GM23338 (cell line): ENCODE data around the gene ZNF674. TPM values are rescaled to one million over a fixed set of nuclear protein-coding genes. Genes with fewer than 3 reads are reported as not detected.

Source experiments
- ATAC-seq: fragments of 200-7000 bp; cut with Tn5 transposase; 3 replicates; pipeline ENCODE4 v1.9.1; 2020
- DNase-seq: peaks from one replicate; pipeline ENCODE4 v3.0.0-alpha.2; 2015; ENCODE audit warnings: low spot score
- H2AFZ ChIP-seq: fragments of 200-600 bp; sonication (generic); 2 replicates; pipeline ENCODE4 v1.8.0; 2016; ENCODE audit warnings: antibody characterized with exemption, mild to moderate bottlenecking, moderate library complexity
- H3F3A ChIP-seq: fragments of 200-600 bp; sonication (generic); replicated peaks from 2 replicates; pipeline ENCODE4 v1.8.0; 2017; ENCODE audit warnings: antibody characterized with exemption, mixed run types, low read depth
- H3K27ac ChIP-seq: fragments of 200-600 bp; sonication (generic); 2 replicates; pipeline ENCODE4 v1.6.1; 2016; ENCODE audit warnings: low read depth
- H3K27me3 ChIP-seq: fragments of 200-600 bp; sonication (generic); 2 replicates; pipeline ENCODE4 v1.8.0; 2016; ENCODE audit warnings: mild to moderate bottlenecking, mixed run types, moderate library complexity; ENCODE audit not compliant: insufficient read depth
- H3K36me3 ChIP-seq: fragments of 200-600 bp; sonication (generic); 2 replicates; pipeline ENCODE4 v1.8.0; 2016; ENCODE audit warnings: mild to moderate bottlenecking; ENCODE audit not compliant: insufficient read depth
- H3K4me1 ChIP-seq: fragments of 200-600 bp; sonication (generic); 2 replicates; pipeline ENCODE4 v1.8.0; 2016; ENCODE audit warnings: mild to moderate bottlenecking, moderate library complexity; ENCODE audit not compliant: insufficient read depth
- H3K4me2 ChIP-seq: fragments of 200-600 bp; sonication (generic); 2 replicates; pipeline ENCODE4 v1.7.1; 2017; ENCODE audit warnings: mixed run types
- H3K4me3 ChIP-seq: fragments of 200-600 bp; sonication (generic); 2 replicates; pipeline ENCODE4 v1.6.1; 2016; ENCODE audit warnings: mixed run types
- H3K79me2 ChIP-seq: fragments of 200-600 bp; sonication (generic); replicated peaks from 2 replicates; pipeline ENCODE4 v1.8.0; 2017; ENCODE audit warnings: mild to moderate bottlenecking; ENCODE audit not compliant: insufficient read depth
- H3K9me2 ChIP-seq: fragments of 200-600 bp; sonication (generic); 2 replicates; pipeline ENCODE4 v1.8.0; 2017; ENCODE audit not compliant: insufficient read depth
- H4K20me1 ChIP-seq: fragments of 200-600 bp; sonication (generic); replicated peaks from 2 replicates; pipeline ENCODE4 v1.8.0; 2017; ENCODE audit warnings: mild to moderate bottlenecking; ENCODE audit not compliant: insufficient read depth
- H3K27ac Mint-ChIP-seq: 2 replicates; pipeline ENCODE4 v1.8.0; 2020; ENCODE audit warnings: inconsistent platforms, mild to moderate bottlenecking, moderate library complexity, mixed read lengths
- H3K27me3 Mint-ChIP-seq: 3 replicates; pipeline ENCODE4 v1.8.0; 2022; ENCODE audit warnings: low read depth, mild to moderate bottlenecking, moderate library complexity, mixed read lengths, inconsistent platforms; ENCODE audit not compliant: insufficient read depth, poor library complexity
- H3K36me3 Mint-ChIP-seq: 3 replicates; pipeline ENCODE4 v1.8.0; 2021; ENCODE audit warnings: low read depth, mild to moderate bottlenecking, inconsistent platforms, moderate library complexity, mixed read lengths
- H3K4me1 Mint-ChIP-seq: 3 replicates; pipeline ENCODE4 v1.8.0; 2020; ENCODE audit warnings: mild to moderate bottlenecking, inconsistent platforms, mixed read lengths
- H3K4me3 Mint-ChIP-seq: 3 replicates; pipeline ENCODE4 v1.8.0; 2021; ENCODE audit warnings: moderate library complexity, mild to moderate bottlenecking, inconsistent platforms, mixed read lengths
- H3K9me3 Mint-ChIP-seq: 3 replicates; pipeline ENCODE4 v1.8.0; 2020; ENCODE audit warnings: moderate library complexity, mild to moderate bottlenecking, inconsistent platforms, mixed read lengths
- CREB1 ChIP-seq: fragments of 250-450 bp; sonication (Bioruptor Pico); IDR thresholded peaks from 2 replicates; pipeline ENCODE4 v1.5.0; 2020; ENCODE audit warnings: low read depth, mild to moderate bottlenecking, moderate library complexity
- EZH2 ChIP-seq: fragments of 200-600 bp; sonication (generic); IDR thresholded peaks from one replicate; pipeline ENCODE4 v1.8.0; 2017; ENCODE audit warnings: antibody characterized with exemption, mild to moderate bottlenecking, low read depth; ENCODE audit not compliant: unreplicated experiment
- EZH2phosphoT487 ChIP-seq: fragments of 200-600 bp; sonication (generic); IDR thresholded peaks from one replicate; pipeline ENCODE4 v1.8.1; 2018; ENCODE audit warnings: antibody characterized with exemption; ENCODE audit not compliant: unreplicated experiment
- JUNB ChIP-seq: IDR thresholded peaks from one replicate; pipeline ENCODE4 v1.6.1; 2016; ENCODE audit warnings: antibody characterized with exemption; ENCODE audit not compliant: unreplicated experiment
- NANOG ChIP-seq: IDR thresholded peaks from 2 replicates; pipeline ENCODE4 v1.6.1; 2016; ENCODE audit warnings: antibody characterized with exemption, borderline replicate concordance
- POLR2AphosphoS5 ChIP-seq: IDR thresholded peaks from 2 replicates; pipeline ENCODE4 v1.6.1; 2016; ENCODE audit warnings: antibody characterized with exemption, low read depth
- STAT1 ChIP-seq: IDR thresholded peaks from one replicate; pipeline ENCODE4 v1.6.1; 2016; ENCODE audit warnings: antibody characterized with exemption; ENCODE audit not compliant: unreplicated experiment
- ZNF114 ChIP-seq: fragments of 250-450 bp; sonication (Bioruptor Pico); IDR thresholded peaks from 2 replicates; pipeline ENCODE4 v1.5.0; 2020; ENCODE audit warnings: mild to moderate bottlenecking, moderate library complexity
- ZNF331 ChIP-seq: fragments of 250-450 bp; sonication (Bioruptor Pico); IDR thresholded peaks from 2 replicates; pipeline ENCODE4 v1.5.0; 2020; ENCODE audit warnings: low read depth, mild to moderate bottlenecking, moderate library complexity
- ZNF462 ChIP-seq: fragments of 250-450 bp; sonication (Bioruptor Pico); IDR thresholded peaks from 2 replicates; pipeline ENCODE4 v1.5.0; 2020; ENCODE audit warnings: mild to moderate bottlenecking, moderate library complexity
- polyA plus RNA-seq: library from polyadenylated mRNA; unstranded; fragments of >200 nt; fragmentation: Nextera tagmentation; extraction: Ambion mirVana; gene quantifications from 2 replicates; pipeline ENCODE4 v1.2.1, GENCODE V29; 2016
- total RNA-seq: library from RNA; depleted of rRNA; stranded (reverse); fragments of >200 nt; shearing (Covaris generic); gene quantifications from 2 replicates; pipeline ENCODE4 v1.2.3, GENCODE V29; 2014
- TF ChIP-seq, protein P1 (sequence below): IDR thresholded peaks from one replicate; pipeline ENCODE4 v1.6.1; 2018; ENCODE audit warnings: antibody characterized with exemption; ENCODE audit not compliant: unreplicated experiment
- TF ChIP-seq, protein P2 (sequence below): IDR thresholded peaks from 2 replicates; pipeline ENCODE4 v1.6.1; 2016; ENCODE audit warnings: antibody characterized with exemption
- TF ChIP-seq, protein P3 (sequence below), 2 experiments: fragments of 200-600 bp in 1 of 2; sonication (generic) in 1 of 2; conservative IDR thresholded peaks; 2 replicates each; pipeline versions ENCODE4 v1.5.1 to v1.6.1; 2016 to 2017; ENCODE audit warnings: antibody characterized with exemption in 2 of 2, low read depth in 2 of 2, mild to moderate bottlenecking in 2 of 2, moderate library complexity in 1 of 2

The ZNF674 gene
- total and polyA plus RNA-seq, 2 experiments from 2014 or later = 3.0 to 5.5 TPM

DNA sequence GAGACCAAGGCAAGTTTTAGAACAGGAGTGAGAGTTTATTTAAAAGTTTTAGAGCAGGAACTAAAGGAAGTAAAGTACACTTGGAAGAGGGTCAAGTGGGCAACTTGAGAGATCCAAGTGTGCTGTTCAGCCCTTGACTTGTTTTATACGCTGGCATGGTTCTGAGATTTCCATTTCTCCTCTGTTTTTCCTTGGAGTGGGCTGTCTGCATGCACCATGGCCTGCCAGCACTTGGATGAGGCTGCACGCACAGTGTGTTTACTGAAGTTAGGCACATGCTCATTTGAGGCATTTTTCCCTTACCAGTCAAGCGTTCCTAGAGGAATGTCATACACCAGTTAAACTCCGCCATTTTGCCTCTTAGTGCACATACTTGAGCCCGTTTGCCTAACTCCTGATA is 8.7 kb upstream of the ZNF674 start:
- Mint-ChIP-seq H3K4me3 (no peak overlapping the region), H3K36me3 (peaks cover 29% of the 10 kb centered on the region), H3K9me3 (peaks cover 8% of the 10 kb centered on the region), H3K27ac (no peak overlapping the region), H3K27me3 (peaks cover 1% of the 10 kb centered on the region), H3K4me1 (peaks cover 11% of the 10 kb centered on the region)
- ATAC-seq (no peak), DNase-seq (no peak)
- H4K20me1 ChIP-seq = no peaks in the 10 kb centered on the region
- no peak overlapping the region for H2AFZ ChIP-seq
- no peak overlapping the region for H3K4me3 ChIP-seq
- peaks cover 3% of the 10 kb centered on the region; the same call in 1 of the 2 replicates for H3K79me2 ChIP-seq
- H3K9me2 ChIP-seq = no peaks in the 10 kb centered on the region
- 0 out of 2 replicates have a peak, but pooled peaks cover 1% of the 10 kb centered on the region for H3K36me3 ChIP-seq
- H3K4me1 ChIP-seq = peaks cover 5% of the 10 kb centered on the region; the same call in 1 of the 2 replicates
- TF ChIP-seq EZH2phosphoT487 (no peak), JUNB (no peak), POLR2AphosphoS5 (no peak), ZNF114 (CRISPR knock-in tag) (no peak), ZNF331 (CRISPR knock-in tag) (no peak), ZNF462 (CRISPR knock-in tag) (no peak), CREB1 (CRISPR knock-in tag) (no peak), STAT1 (no peak), NANOG (no peak), EZH2 (no peak)
- TF ChIP-seq, protein P1, sequence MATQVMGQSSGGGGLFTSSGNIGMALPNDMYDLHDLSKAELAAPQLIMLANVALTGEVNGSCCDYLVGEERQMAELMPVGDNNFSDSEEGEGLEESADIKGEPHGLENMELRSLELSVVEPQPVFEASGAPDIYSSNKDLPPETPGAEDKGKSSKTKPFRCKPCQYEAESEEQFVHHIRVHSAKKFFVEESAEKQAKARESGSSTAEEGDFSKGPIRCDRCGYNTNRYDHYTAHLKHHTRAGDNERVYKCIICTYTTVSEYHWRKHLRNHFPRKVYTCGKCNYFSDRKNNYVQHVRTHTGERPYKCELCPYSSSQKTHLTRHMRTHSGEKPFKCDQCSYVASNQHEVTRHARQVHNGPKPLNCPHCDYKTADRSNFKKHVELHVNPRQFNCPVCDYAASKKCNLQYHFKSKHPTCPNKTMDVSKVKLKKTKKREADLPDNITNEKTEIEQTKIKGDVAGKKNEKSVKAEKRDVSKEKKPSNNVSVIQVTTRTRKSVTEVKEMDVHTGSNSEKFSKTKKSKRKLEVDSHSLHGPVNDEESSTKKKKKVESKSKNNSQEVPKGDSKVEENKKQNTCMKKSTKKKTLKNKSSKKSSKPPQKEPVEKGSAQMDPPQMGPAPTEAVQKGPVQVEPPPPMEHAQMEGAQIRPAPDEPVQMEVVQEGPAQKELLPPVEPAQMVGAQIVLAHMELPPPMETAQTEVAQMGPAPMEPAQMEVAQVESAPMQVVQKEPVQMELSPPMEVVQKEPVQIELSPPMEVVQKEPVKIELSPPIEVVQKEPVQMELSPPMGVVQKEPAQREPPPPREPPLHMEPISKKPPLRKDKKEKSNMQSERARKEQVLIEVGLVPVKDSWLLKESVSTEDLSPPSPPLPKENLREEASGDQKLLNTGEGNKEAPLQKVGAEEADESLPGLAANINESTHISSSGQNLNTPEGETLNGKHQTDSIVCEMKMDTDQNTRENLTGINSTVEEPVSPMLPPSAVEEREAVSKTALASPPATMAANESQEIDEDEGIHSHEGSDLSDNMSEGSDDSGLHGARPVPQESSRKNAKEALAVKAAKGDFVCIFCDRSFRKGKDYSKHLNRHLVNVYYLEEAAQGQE = no peak
- TF ChIP-seq, protein P2, sequence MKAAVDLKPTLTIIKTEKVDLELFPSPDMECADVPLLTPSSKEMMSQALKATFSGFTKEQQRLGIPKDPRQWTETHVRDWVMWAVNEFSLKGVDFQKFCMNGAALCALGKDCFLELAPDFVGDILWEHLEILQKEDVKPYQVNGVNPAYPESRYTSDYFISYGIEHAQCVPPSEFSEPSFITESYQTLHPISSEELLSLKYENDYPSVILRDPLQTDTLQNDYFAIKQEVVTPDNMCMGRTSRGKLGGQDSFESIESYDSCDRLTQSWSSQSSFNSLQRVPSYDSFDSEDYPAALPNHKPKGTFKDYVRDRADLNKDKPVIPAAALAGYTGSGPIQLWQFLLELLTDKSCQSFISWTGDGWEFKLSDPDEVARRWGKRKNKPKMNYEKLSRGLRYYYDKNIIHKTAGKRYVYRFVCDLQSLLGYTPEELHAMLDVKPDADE = no peak
- TF ChIP-seq, protein P3, sequence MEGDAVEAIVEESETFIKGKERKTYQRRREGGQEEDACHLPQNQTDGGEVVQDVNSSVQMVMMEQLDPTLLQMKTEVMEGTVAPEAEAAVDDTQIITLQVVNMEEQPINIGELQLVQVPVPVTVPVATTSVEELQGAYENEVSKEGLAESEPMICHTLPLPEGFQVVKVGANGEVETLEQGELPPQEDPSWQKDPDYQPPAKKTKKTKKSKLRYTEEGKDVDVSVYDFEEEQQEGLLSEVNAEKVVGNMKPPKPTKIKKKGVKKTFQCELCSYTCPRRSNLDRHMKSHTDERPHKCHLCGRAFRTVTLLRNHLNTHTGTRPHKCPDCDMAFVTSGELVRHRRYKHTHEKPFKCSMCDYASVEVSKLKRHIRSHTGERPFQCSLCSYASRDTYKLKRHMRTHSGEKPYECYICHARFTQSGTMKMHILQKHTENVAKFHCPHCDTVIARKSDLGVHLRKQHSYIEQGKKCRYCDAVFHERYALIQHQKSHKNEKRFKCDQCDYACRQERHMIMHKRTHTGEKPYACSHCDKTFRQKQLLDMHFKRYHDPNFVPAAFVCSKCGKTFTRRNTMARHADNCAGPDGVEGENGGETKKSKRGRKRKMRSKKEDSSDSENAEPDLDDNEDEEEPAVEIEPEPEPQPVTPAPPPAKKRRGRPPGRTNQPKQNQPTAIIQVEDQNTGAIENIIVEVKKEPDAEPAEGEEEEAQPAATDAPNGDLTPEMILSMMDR (conservative IDR thresholded peaks at IDR 0.05; ENCODE audit: low read depth in 2 of 2) = no peak
- H3F3A ChIP-seq = no peaks in the 10 kb centered on the region
- H3K27me3 ChIP-seq = no peaks in the 10 kb centered on the region
- H3K27ac ChIP-seq = no peak overlapping the region
- no peak overlapping the region for H3K4me2 ChIP-seq
